GM18520 (cell line): ENCODE results near the gene KCTD18.

Source experiments
- ATAC-seq: cut with Tn5 transposase; IDR thresholded peaks from one replicate; pipeline ENCODE4 v1.9.1; 2021; ENCODE audit not compliant: unreplicated experiment

Gene KCTD18

DNA sequence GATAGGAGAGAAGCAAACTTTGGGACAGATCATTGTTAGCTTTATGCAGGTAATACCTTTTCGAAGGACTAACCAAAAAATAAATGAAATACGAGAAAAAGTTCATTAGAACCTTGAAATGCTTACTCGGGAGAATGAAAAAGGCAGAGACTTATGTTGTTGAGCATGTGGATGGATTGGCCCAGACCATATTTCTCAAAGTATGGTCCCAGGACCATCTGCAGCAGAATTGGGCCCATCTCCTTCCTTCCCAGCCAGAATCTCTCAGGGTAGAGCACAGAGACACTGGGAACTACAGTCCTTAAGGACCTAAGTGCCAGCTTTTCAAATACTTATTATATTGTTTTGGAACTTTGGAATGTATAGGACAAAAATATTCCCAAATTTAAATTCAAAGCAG lies 50.8 kb downstream of the KCTD18 start:
- ATAC-seq: no peak

DNA sequence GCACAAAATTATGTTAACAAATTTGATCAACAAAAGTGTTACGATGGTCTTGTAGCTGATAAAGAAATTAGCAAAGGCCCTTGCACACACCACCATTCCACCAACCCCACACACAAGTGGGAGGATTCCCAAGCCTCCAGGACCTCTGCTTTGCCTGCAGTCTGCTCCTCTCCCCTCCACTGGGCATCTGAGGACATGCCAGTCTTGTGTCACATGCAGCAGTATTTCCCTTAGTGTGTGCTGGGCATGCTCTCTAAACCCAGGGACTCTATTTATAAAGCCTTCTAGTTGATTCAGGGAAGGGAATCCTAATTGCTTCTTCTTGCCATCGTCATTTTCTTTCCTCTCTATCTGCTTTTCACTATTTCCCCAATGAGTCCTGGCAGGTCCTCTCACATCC lies 53.3 kb downstream of the KCTD18 start:
- ATAC-seq: no peak

DNA sequence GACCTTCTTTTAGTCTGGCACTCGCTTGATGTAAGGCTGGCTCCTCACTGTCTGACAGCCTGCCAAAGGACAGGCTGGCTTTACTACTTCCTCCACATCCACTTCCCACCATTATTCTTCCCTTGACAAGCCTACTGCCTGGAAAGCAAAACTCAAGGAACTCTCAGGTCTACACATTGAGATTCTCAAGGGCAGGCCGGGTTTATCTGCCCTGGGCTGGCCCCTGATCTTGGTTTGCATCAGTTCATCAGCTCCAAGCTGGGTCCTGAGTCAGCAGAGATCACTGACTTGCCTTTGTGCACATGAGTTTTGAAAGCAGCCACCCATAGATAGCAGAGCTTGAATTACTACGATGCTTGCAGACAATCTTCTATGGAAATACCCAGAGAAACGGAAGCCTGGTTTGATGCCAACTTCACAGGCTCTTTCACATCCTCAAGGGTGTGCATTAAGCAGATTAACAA lies 53.9 kb downstream of the KCTD18 start:
- peak; percentile 28 for ATAC-seq

GRCh38 chr2:200454927-200455801 lies 54.7 kb downstream of the KCTD18 start:
- peak; percentile 95 for ATAC-seq

- ATAC-seq: no peak
These were observed 55.9 kb downstream of the KCTD18 start for GRCh38 chr2:200453853-200454534.

DNA sequence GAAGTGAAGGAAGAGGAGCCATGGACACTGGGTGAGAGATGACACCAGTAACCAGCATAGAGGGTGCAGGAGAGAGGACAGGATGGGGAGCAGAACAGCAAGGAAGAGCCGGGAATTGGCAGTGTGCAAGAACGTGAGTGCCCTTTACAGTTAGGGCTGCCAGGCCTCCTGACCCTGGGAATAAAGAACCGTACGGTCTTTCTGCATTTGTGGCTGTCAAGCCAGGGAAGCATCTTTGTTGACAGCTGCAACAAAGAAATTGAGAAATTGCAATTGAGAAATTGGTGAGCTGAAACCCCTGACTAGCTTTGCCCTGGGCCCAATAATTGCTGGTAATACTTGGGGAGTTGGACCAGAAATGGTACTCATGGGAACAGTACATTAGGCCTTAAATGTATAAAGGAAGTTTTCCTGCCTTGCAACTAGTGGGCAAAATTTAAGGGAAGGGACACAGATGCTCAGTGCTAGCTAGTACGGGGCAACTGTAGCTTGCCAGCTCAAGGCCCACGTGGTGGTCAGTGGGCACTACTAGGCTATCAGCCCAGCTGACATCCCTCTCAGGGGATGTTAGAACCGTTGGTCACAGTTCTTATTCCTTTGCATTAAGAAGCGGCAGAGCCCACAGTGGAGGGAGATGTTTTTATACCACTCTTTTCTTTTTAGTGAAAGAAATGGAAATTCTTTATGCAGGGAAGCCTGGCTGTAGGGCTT lies 56.6 kb downstream of the KCTD18 start:
- no peak for ATAC-seq

DNA sequence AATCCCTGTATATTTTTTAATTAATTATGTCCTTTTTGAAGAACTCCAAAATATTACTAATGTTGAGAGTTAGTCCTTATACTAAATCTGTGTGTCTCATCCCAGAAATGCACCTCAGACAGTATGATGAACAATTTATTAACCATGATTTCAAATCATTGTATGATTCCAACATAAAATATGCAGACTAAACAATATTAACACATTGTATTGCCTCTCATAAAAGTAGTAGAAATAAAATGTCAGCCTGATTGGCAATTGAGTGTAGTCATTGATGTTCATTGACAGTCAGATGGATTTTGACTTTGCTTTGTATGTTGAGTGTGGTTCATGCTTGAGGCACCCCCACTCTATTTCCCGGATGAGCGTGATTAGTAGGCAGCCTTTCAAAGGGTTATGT lies 57.5 kb downstream of the KCTD18 start:
- no peak for ATAC-seq

GRCh38 chr2:200451511-200451910 lies 58.4 kb downstream of the KCTD18 start:
- no peak for ATAC-seq

DNA sequence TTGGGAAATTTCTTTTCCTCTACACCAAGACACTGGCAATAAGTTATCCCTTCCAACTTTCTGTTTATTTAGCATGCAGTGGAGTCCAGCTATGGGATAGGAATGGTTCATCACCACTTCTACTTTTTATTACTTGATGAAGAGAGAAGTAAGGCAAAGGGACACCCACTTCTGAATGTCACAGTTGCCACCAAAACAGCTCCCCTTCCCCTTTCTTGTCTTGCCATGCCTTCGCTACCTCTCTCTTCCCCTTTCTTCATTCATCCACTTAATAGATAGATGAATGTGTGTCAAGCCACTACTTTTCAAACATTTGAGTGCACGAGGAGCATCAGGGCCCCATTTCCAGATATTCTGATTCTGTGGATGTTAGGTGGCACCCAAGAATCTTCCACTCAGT lies 59.6 kb downstream of the KCTD18 start:
- no peak for ATAC-seq

GRCh38 chr2:200449149-200449548 lies 60.7 kb downstream of the KCTD18 start:
- peak; percentile 38 for ATAC-seq

GRCh38 chr2:200448455-200448854 lies 61.4 kb downstream of the KCTD18 start:
- no peak for ATAC-seq

DNA sequence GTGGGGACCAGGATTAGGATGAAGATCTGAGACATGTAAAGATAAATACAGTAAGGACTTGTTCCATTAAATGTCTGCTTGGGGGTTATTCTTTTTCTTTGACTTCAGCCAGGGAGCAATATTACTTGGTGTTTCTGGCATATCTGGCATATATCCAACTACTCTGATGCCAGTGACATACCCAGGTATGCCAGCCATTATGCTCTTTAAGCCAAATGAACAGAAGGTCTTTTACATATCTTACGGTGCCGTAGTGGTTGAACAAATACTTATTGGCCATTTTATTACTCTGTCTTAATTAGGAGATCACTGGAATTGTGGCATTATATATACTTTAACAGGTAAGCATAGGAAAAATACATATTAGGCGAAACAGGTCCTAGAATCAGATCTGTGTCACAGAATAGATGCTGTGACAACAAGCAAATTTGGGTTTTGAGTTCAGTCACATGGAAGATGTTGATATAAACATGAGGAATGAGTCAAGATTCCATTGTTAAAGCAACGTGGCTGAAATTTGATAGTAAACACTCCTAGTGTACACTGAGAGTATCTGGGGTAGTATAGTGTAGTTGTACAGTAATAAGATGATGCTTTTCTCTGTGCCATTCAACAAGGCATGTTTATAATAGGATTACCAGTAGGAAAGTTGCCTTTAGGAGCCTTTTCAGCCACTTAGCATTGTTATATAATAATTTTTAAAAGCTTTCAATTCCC lies 62.6 kb downstream of the KCTD18 start:
- no peak for ATAC-seq

- ATAC-seq: no peak
These were observed 63.3 kb downstream of the KCTD18 start for GRCh38 chr2:200446612-200447011.

DNA sequence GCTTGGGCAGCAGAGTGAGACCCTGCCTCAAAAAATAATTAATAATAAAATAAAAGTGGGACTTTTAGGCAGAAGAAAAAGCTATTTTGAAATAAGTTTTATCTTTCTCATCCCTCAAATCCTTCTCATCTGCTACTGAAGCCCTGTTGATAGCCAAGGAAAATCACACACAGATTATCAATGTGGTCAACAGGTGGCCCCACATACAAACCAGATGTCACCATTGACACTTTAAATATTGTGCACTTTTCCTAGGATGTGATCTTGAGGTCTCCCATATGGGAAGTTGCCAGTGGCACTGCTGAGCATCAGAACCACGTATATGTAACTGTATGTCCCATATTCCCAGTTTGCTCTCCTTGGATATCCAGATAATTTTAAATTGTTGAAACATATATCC lies 64.6 kb downstream of the KCTD18 start:
- ATAC-seq: no peak

DNA sequence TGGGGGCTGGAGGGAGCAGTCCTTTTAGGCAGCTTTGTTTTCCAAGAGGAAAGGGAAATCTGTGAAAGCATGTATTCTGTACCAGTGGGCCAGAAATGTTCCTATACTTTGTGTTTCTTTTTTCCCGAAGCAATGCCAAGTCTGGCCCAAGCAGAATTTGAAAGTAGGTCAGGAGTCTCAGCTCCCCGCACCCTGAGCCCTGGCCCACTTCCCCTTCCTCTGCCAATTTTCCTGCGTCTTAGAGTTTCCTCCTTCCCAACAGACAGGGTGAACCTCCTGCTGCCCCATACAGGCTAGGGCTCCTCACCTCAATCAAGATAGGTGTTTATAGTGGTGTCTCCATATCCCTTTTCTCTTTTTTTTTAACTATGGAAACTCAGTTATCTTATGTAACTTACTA lies 65.3 kb downstream of the KCTD18 start:
- ATAC-seq: no peak

GRCh38 chr2:200443916-200444315 lies 66.0 kb downstream of the KCTD18 start:
- ATAC-seq: no peak

DNA sequence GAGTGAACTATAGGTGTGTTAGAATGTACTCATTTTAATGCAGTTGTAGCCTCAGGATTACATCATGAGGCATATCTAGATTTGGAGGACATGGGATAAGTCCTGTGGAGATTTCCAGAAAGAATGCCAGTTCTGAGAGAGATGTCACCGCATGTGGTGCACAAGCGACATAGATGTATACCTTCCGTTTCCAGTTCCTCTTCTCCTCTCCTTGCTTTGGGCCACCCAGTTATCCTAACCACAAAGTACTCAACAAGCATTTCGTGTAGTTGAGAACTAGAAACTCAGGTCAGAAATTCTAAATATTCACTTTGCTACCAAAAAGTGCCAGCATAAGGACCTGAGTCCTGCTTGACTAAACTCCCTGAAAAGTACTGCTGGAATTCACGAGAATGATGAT lies 66.5 kb downstream of the KCTD18 start:
- ATAC-seq: no peak

DNA sequence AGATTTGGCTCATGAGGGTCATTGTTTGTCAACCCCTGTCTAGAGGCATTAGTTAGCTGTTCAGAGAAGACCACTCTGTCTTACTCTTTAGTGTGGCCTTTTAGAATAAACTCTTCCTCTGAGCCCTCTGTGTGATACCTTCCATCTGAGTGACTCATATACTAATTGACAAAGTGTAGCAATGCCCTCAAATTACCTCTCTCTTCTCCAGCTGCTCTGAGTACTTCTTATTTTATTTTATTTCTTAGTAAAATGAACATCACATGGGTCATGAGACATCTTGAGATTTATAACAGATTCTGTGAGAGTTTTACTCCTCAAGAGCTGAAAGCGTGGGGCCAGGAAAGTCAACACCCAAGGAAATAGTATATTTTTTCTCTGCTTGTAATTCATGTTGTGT lies 67.4 kb downstream of the KCTD18 start:
- ATAC-seq: no peak

DNA sequence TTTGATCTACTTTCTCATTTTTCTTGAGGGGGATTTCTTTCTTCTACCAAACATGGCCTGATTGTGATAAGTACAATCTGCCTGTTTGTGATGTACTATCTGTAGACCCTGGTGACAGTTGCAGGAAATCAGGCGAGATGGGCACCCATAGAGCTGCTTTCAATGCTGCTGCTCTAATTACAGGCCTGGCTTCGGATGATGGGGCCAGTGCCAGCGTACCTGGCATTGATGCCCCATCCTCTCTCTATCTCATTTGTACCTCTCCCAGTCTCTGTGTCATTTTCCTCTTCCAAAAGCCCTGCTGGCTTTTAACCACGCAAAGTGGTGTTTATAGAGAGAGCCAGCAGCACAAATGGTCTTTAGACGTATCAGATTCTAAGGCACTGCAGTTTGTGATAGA lies 69.9 kb downstream of the KCTD18 start:
- no peak for ATAC-seq
